GM18861 (cell line): Measurements from ENCODE around the gene UBE2U.

Experiments
- ATAC-seq: cut with Tn5 transposase; IDR thresholded peaks from one replicate; pipeline ENCODE4 v1.9.1; 2021; ENCODE audit not compliant: unreplicated experiment

The UBE2U gene, protein sequence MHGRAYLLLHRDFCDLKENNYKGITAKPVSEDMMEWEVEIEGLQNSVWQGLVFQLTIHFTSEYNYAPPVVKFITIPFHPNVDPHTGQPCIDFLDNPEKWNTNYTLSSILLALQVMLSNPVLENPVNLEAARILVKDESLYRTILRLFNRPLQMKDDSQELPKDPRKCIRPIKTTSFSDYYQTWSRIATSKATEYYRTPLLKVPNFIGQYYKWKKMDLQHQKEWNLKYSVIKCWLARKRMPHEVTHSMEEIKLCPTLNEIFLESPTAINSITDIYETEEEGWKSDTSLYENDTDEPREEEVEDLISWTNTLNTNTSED

DNA sequence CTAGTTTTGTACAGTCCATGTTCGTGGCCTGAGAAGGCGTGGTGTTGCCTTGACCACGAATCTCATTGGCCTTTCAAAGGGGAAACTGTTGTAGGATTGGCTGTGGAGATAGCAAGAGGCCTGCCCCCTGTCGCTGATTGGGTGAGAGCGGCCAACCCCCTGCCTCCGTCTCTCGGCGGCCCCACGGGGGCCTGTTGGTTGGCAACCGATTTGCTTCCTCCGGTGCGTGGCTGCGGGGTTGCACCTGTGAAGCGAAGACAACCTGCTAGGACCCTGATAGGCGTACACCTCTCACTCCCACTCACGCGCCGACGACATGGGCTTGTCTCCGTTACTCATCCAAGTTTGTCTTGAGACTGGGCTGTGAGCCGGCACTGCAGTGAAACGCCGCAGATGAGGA is at the start of gene UBE2U:
UBE2U (plus strand) TSS at position 204 of the 400 bp plus-strand sequence. CDS start 428 bp downstream, outside the sequence.
- no peak for ATAC-seq

DNA sequence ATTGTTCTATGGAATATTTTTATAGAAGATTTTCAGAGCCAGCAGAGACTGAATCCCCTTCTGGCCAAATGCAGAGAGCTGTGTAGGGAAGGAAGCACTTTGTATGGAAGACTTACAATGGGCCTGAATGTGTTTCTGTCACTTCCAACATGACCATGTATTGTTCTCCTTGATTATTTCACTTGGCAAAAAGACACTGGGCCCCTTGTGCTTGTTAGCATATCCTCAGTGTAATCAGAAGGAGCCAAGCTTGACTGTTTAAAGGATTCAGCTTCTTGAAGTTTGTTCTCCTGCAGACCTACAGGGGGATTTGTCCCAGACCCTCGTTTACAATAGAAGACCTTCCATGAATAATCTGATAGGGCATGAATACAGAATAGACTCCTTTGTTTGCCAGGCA is 48.1 kb upstream of the UBE2U start:
- no peak for ATAC-seq

DNA sequence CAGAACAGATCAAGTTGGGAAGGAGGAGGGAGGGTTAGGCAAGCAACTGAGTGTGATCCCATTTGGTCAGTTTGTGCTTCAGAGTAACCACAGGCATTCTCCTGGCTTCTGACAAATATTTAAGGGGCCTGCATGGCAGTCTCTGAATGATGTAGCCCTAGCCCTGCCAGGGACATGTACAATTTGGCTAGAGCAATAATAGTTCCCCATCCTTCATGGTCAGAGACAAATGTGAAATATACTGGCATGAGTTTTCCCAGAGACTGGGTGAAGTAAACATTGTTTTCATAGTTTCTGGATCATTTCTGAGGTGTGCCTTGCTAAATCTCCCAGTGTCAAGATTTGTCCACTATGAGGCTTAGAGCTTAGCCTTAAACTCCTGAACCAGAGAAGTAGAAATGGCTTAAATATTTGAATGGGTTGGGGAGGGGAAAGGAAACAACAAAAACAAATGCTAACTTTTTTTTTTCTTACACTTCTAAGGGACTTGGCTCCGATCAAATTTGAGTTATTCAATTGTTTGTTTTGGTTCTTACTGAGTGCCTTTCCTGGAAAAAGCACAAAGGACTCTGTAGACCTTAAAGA is 42.0 kb upstream of the UBE2U start:
- no peak for ATAC-seq

DNA sequence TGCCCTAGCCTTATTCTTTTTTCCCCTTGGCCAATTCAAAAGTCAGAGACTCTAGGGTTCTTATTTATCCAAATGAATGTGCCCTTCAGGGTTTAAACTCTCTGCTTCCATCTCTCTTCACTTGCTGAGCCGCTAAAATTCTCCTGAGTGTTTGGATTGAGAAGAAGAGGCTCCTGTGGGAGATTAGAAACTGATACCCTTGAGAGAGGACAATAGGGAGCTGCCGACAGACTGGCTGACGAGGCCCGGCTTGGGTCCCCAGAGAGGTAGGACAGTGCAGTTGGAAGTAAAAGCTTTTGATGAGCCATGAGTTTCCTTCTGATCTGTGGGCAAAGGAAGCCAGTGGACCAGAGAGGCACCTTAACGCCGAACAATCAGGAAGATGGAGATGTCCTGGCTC is 41.3 kb upstream of the UBE2U start:
- no peak for ATAC-seq

DNA sequence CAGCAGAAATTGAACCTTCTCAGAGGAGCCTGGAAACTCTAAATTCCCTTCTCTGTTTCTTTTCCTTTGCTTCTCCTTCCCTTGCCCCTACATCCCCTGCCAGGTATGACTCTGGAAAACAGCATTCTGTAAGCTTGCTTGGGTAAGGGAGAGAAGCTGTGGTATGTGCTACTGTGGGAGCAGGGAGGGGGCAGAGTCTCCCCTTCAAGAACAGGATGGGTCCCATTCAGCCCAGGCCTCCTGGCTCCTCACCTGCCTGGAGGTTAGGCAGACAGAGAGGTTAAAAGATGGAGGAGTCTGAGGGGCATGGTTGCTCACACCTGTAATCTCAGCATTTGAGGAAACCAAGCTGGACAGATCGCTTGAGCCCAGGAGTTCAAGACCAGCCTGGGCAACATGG is 40.6 kb upstream of the UBE2U start:
- ATAC-seq, result no peak

DNA sequence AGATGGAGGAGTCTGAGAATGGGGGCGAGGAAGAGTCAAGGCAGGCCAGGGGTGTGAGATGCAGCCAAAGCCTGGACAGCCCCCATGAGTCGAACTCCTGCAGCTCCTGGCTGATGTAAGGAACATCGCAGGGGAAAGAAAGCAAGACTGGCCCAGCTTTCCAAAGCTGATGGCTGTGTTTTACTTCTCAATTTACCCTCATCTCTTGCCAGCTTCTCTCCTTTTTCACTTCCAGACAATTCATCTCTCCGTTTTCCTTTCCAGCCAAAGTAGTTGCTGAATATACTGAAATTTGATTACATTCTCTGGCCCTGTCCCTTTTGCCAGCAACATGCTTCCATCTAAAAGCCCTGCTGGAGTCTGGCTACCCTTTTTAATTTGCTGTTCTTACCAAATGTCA is 40.0 kb upstream of the UBE2U start:
- no peak for ATAC-seq

DNA sequence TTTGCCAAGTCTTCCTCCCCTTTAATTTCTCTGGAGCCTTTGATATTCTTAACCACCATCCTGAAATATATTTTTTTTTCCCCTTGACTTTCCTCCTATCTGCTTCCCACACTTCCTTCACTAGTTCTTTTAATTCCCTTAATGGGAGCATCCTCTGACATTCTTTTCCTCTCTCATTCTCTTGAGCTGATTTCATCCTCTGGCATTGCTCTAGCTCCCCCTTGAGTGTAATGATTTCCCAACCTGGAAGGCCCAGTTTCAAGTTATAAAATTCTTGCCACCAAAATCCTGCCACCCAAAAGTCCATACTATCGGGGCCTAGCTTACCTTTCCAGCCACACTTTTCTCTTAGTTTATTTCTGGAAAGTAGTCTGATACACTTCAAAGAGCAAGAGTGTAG is 39.5 kb upstream of the UBE2U start:
- no peak for ATAC-seq

DNA sequence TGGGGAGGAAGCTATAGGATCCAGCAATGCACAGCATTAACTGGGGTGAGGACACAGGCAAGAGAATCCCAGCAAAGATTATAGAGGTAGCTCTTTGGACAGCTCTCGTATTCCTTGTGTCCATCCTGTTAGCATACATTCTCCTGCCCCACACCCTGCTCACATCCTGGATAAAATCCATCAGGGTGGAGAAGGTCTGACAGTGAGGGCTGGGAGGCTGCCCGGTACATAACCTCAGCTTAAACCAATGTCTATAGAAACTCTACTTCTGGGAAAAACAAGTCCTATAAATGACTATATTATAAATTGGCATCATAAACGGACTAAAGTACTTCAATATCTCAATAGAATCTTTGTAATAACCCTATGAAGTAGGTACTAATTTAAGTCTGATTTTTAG is 36.8 kb upstream of the UBE2U start:
- ATAC-seq, result no peak

DNA sequence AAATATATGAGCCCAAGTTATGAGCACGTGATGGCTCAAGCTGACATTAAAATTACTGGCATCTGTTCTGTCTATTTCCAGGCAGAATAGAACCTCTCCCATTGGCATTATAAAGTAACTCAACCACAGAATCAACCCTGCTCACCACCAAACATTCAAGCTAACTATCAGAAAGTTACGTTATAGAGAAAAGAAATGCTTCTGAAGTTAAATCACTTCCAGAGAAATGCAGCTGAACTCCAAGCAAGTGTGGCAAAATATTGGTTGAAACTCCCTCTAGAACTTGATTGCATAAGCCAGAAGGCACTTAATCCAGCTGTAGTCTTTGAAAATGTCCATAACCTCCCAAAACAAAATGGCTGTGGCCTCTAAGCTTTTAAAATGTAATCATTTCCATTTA is 36.2 kb upstream of the UBE2U start:
- ATAC-seq, result no peak

DNA sequence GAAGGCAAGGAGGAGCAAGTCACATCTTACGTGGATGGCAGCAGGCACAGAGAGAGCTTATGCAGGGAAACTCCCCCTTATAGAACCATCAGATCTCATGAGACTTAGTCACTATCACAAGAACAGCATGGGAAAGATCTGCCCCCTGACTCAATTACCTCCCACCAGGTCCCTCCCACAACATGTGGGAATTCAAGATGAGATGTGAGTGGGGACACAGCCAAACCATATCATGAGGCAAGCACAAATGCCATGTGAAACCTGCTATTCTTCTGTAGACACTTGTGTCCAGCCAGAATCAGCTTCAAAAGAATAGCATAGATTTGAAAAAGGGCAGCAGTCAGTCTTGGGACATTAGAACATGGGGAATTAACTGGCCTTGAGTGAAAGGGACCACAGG is 32.2 kb upstream of the UBE2U start:
- no peak for ATAC-seq

DNA sequence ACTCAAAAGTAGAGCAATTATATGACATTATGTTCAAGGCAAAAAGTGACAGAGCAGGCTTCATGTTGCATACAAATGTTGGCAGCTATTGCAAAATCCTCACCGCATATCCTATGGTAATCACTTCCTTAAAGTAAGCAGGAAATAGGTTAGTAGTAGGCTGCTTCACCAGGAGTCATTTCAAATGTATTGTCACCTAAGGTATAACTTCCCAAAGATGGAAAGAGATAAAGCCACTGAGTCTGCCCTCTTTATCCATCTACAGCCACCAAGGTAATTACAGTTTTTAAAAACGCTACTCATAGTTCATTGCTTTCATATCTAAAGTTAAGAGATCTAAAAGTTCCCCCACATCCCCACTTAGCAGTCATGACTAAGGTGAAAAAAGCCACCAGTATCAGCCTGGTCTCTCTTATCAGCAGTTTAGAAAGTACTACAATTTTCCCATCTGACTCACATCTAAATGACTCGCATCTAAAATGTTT is 31.6 kb upstream of the UBE2U start:
- peak; percentile 68 for ATAC-seq

DNA sequence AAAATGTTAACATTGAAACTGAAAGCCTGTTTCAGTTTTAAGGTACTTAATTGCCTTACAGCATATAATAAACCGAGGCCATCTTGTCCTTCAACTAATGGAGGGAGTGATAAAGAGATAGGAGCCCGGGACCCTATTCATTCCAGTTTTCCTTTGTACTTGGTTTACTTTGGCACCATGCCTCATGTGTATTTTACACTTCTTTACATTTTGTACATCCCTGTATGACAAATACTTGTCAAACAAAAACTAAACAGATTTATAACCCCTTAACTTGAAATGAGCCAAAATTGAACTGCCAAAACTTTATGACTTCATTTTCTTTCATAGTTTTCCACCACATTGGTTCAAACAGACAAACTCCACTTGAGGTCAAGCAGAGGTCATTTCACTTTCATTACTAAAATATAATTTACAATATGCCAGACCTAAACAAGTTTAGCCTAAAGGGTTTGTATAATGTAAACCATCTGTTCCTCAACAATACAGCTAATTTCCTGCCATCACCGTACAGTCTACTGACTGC is 30.9 kb upstream of the UBE2U start:
- peak; percentile 40 for ATAC-seq

DNA sequence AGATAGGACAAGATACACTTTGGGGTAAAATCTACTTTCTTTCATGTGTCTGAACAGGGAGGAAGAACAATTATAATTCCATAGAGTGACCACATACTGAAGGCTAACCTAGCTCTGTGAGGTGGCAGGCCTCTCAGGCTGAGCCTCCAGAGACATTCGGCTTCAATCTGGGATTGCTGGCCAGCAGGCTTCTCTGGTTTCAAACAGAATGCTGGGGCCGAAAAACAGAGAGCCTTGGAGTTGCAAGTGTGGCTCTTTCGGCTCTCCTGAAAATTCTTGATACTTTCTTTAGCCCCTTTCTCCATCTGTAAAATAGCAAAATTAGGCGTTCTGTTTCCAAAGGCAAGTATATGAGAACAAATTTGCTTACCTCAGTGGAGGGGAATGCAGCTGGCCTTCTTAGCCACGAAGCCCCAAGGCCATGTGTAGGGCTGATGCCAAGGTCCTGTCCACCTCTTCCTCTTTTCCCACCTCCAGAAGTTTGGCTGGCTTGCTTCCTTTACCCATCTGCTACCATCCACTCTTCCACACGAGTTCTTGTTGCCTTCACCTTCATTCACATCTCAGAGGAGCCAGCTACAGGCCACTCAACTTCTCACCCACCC is 30.0 kb upstream of the UBE2U start:
- ATAC-seq, result no peak

DNA sequence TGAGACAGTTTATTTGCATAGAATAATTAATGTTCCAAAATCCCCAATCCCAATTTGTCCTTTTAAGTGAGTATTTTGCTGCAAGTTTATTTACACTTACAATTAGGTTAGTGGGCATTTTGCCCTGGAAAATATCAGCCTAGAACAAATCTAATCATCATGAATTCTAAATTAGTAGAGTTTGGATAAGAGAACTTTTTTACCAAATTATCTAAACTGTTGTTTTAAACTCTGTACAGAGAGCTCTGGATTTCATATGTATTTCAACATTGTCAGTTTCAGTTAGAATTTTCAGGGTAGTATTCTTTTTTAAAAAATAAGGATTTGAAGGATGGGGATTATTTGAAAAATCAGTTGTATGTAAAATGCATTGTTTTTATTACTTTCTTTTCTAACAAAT is 27.8 kb upstream of the UBE2U start:
- ATAC-seq, result no peak

DNA sequence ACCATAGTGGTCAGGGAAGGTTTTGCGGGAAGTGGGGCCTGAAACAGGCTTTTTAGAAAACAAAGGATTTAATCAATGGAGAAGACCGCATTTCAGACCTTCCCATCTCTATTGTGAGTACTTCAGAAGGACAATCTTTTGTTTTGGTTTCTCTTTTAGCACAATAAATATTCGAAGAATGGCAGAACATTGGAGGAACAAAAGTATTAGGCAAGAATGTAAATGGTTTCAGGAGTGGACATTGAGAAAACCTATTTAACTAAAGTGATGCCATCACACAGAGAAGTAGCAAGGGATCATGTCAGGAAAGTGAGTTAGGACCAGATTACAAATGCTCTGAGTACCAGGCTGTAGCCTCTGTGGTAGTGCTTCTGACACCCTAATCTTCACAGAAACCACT is 26.8 kb upstream of the UBE2U start:
- ATAC-seq, result no peak

DNA sequence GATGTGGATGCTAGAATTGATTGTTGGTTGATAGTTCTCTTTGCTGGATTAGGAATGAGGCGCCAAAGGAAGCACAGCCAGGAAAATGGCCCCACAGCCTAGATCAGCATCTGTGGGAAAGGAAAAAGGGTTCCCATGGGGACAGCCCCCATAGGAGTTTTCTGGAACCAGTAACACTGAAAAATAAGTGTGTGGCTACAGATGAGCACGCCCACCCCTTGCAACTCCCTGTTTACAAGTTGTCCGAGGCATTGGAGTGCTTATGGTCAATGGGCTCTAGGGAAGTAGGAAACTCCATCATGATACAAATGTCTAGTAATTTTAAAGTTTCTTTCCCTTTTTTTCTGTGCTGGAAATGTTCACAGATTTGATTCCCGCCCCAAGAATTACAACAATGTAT is 23.8 kb upstream of the UBE2U start:
- ATAC-seq, result no peak

DNA sequence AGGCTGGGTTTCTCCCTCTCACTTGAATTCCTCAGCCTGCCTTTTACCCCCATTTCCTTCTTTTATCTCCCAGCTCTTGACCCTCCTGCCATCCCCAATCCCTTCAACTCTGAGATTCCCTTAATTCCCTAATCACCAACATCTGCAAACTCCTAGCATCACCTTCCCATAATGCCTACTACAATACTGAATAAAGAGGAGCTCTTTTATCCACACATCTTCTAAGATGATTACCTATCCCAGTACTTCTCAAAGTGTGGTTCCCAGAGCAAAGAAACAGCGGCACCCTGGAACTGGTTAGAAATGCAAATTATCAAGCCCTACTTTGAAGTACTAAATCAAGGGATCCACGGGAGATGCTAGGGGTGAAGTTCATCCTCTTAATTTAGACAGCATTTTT is 21.2 kb upstream of the UBE2U start:
- no peak for ATAC-seq

DNA sequence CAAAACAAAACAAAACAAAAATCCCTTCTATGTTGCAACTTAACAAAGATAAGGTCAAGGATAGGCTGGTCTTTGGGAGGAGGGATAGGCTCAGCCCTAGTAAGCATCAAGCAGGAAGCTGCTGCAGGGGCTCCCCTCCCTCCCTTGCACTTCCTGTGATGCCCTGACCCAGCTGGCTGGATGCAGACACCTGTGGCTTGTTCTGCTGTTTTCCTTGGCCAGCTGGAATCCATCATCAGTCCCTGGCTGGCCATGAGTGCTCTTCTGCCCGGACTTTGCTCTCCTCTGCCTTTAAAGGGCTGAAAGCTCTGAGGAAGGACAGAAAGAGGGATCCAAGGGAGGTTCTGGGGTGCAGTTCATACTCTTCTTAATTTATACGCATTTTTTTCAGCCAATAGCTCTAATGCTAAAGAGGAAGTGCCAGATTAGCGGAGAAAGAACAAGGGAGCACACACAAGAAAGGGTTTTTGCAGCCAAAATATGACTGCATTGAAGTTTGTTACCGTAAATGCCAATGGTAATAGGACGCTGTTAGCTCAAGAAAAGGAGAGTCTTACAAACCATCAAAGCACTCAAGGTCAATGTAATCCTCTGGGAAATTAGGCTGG is 19.9 kb upstream of the UBE2U start:
- no peak for ATAC-seq

DNA sequence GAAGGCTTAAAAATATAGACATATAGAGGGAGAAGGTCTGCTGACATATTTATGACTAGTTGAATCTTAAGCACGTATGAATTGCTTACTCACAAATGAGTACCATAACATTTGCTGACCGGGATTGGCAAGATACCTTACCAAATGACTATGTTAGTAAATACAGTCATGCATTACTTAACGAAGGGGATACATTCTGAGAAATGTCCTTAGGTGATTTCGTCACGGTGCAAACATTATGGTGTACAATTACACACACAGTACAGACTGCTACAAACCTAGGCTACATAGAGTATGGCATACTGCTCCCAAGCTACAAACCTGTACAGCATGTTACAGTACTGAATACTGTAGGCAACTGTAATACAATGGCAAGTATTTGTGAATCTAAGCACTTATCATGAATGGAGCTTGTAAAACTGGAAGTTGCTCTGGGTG is 19.4 kb upstream of the UBE2U start:
- ATAC-seq, result no peak

DNA sequence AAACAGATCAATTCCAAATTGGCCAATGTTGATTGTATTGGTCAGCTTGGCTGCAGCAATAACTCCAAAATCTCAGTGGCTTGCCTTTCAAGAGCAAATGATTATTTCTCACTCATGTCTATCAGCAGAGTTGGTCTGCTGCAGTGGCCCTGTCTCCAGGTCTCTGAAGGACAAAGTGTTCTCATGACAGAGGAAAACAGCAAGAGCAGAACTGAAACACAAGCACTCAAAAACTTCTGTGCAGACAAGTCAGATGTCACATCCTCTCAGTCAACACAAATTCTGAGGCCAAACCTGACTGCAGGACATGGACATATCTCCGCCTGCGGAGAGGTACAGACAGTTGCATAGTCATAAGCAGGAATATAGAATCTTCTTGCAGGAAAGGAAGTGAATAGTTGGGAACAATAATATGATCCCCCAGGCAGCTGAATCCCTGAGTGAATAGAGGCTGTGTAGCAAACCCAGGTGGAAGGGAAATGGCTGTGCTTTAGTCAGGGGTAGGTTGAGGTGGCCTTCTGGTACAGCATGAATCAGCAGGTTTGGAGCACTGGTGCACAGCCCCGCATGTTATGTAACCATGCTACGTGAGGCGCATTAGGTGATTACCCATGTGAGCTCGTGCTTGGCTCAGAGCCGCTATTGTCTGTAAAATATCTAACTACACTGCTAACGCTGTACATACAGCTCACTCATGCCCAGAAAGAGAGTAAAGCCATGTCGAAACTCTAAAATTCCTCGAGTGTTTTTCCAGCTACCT is 17.1 kb upstream of the UBE2U start:
- ATAC-seq, result no peak

DNA sequence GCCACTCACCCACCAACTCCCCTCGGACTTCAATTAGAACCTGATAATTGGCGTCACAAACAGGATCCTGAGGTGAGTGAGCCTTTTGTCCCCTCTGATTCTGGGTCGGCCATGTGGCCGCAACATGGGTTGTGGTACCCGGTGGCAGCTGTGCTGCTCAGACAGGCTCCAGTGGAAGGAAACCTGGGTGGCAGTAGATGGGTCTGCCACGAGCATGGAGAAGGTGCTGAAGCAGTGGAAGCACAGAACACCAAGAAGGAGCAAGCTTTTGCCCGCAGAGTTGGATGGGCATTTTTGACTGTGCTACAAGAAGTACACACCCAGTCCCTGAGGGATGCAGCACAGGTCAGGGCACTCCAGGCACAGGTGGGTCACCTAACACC is 16.5 kb upstream of the UBE2U start:
- ATAC-seq, result no peak
